WTC11 (cell line): Measurements from ENCODE around the gene CHST13. TPM values are rescaled to one million over a fixed set of nuclear protein-coding genes. Genes with fewer than 3 reads are reported as not detected.

Experiments
- ATAC-seq: fragments of 200-7000 bp; cut with Tn5 transposase; 2 replicates; pipeline ENCODE4 v1.10.0; 2021; ENCODE audit warnings: mild to moderate bottlenecking, moderate library complexity
- CTCF ChIA-PET: fragments of 300-600 bp; sonication (Branson Sonifier 250); formaldehyde crosslinking; loops from one replicate; lab custom pipeline; 2021; ENCODE audit warnings: antibody characterized with exemption; lab: Charles Lee
- POLR2A ChIA-PET: fragments of 350-600 bp; sonication (Branson Sonifier 250); formaldehyde crosslinking; loops from one replicate; lab custom pipeline; 2021; ENCODE audit warnings: antibody characterized with exemption; lab: Charles Lee
- DNase-seq: peaks from one replicate; pipeline ENCODE4 v3.0.0; 2021; ENCODE audit warnings: low spot score
- H3K27ac Mint-ChIP-seq: 2 replicates; pipeline ENCODE4 v1.8.0; 2021; ENCODE audit warnings: mixed read lengths
- H3K27me3 Mint-ChIP-seq: 2 replicates; pipeline ENCODE4 v1.8.0; 2021; ENCODE audit warnings: low read depth, mild to moderate bottlenecking, moderate library complexity, mixed read lengths
- H3K36me3 Mint-ChIP-seq: 2 replicates; pipeline ENCODE4 v1.8.0; 2021; ENCODE audit warnings: mixed read lengths
- H3K4me1 Mint-ChIP-seq: 2 replicates; pipeline ENCODE4 v1.8.0; 2022; ENCODE audit warnings: mixed read lengths
- H3K4me3 Mint-ChIP-seq: 2 replicates; pipeline ENCODE4 v1.8.0; 2021; ENCODE audit warnings: mild to moderate bottlenecking, moderate library complexity, mixed read lengths
- H3K9me3 Mint-ChIP-seq: 2 replicates; pipeline ENCODE4 v1.8.0; 2021; ENCODE audit warnings: mixed read lengths
- ARID4B ChIP-seq: sonication (generic); formaldehyde crosslinking; IDR thresholded peaks from 2 replicates; pipeline ENCODE4 v1.8.0; 2023; ENCODE audit warnings: missing genetic modification reagents, mild to moderate bottlenecking, borderline replicate concordance
- CREM ChIP-seq: sonication (generic); formaldehyde crosslinking; IDR thresholded peaks from 2 replicates; pipeline ENCODE4 v1.8.1; 2022; ENCODE audit warnings: mild to moderate bottlenecking, missing genetic modification reagents, moderate library complexity
- E2F4 ChIP-seq: sonication (generic); formaldehyde crosslinking; IDR thresholded peaks from 2 replicates; pipeline ENCODE4 v1.8.1; 2022; ENCODE audit warnings: low read depth, mild to moderate bottlenecking, moderate library complexity, missing genetic modification reagents, borderline replicate concordance
- FOXP4 ChIP-seq: sonication (generic); formaldehyde crosslinking; IDR thresholded peaks from 2 replicates; pipeline ENCODE4 v1.8.0; 2022; ENCODE audit warnings: mild to moderate bottlenecking, missing genetic modification reagents
- RORB ChIP-seq: fragments of 250-450 bp; sonication (Bioruptor Pico); IDR thresholded peaks from 2 replicates; pipeline ENCODE4 v1.9.0; 2021; ENCODE audit warnings: mild to moderate bottlenecking
- ZMAT4 ChIP-seq: fragments of 250-450 bp; sonication (Bioruptor Pico); IDR thresholded peaks from 2 replicates; pipeline ENCODE4 v1.9.0; 2021; ENCODE audit warnings: mild to moderate bottlenecking
- ZNF138 ChIP-seq: sonication (generic); formaldehyde crosslinking; conservative IDR thresholded peaks from 2 replicates; pipeline ENCODE4 v1.8.1; 2022; ENCODE audit warnings: mild to moderate bottlenecking, moderate library complexity, missing genetic modification reagents
- ZNF232 ChIP-seq: sonication (generic); formaldehyde crosslinking; IDR thresholded peaks from 2 replicates; pipeline ENCODE4 v1.8.0; 2022; ENCODE audit warnings: mild to moderate bottlenecking, missing genetic modification reagents
- ZNF263 ChIP-seq: sonication (generic); formaldehyde crosslinking; IDR thresholded peaks from 2 replicates; pipeline ENCODE4 v1.8.1; 2022; ENCODE audit warnings: low read depth, mild to moderate bottlenecking, moderate library complexity, missing genetic modification reagents
- ZNF281 ChIP-seq: sonication (generic); formaldehyde crosslinking; IDR thresholded peaks from 2 replicates; pipeline ENCODE4 v1.8.0; 2023; ENCODE audit warnings: mild to moderate bottlenecking, missing genetic modification reagents
- ZNF396 ChIP-seq: fragments of 250-450 bp; sonication (Bioruptor Pico); IDR thresholded peaks from 2 replicates; pipeline ENCODE4 v1.8.0; 2021; ENCODE audit warnings: mild to moderate bottlenecking, moderate library complexity, borderline replicate concordance
- ZNF423 ChIP-seq: fragments of 250-450 bp; sonication (Bioruptor Pico); IDR thresholded peaks from 2 replicates; pipeline ENCODE4 v2.1.2; 2022; ENCODE audit warnings: mild to moderate bottlenecking, moderate library complexity
- ZNF425 ChIP-seq: fragments of 250-450 bp; sonication (Bioruptor Pico); conservative IDR thresholded peaks from 2 replicates; pipeline ENCODE4 v1.9.0; 2021; ENCODE audit warnings: mild to moderate bottlenecking
- ZNF532 ChIP-seq: fragments of 250-450 bp; sonication (Bioruptor Pico); IDR thresholded peaks from 2 replicates; pipeline ENCODE4 v1.9.0; 2021; ENCODE audit warnings: mild to moderate bottlenecking, borderline replicate concordance
- total RNA-seq: library from RNA; stranded (reverse); gene quantifications from 3 replicates; pipeline ENCODE4 v1.2.3, GENCODE V29; 2021

The CHST13 gene
- total RNA-seq, 1 experiment from 2014 or later = 4.1 TPM

- TF ChIP-seq ZNF532 (CRISPR knock-in tag) = no peak
- no peak for TF ChIP-seq ZMAT4 (CRISPR knock-in tag)
- TF ChIP-seq ZNF263 (CRISPR knock-in tag) = no peak
- no peak for TF ChIP-seq ZNF396
- TF ChIP-seq ZNF232 (CRISPR knock-in tag) = no peak
- TF ChIP-seq ZNF138 (CRISPR knock-in tag) = no peak
- TF ChIP-seq ARID4B (CRISPR knock-in tag) = no peak
- TF ChIP-seq CREM (CRISPR knock-in tag) = no peak
- no peak for TF ChIP-seq FOXP4 (CRISPR knock-in tag)
- no peak for TF ChIP-seq ZNF423 (CRISPR knock-in tag)
- no peak for TF ChIP-seq E2F4
These were observed 7.0 kb upstream of the CHST13 start (continued) for GRCh38 chr3:126516936-126517290.

- no peak for ATAC-seq
- Mint-ChIP-seq H3K27me3 (peaks cover under 1% of the 10 kb centered on the region), H3K4me1 (peaks cover 3% of the 10 kb centered on the region), H3K36me3 (no peaks in the 10 kb centered on the region), H3K4me3 (no peak within 1 kb of the TSS), H3K9me3 (no peaks in the 10 kb centered on the region), H3K27ac (no peak within 1 kb of the TSS)
- TF ChIP-seq RORB (CRISPR knock-in tag) = no peak
- TF ChIP-seq ZNF281 = no peak
- no peak for TF ChIP-seq ZNF425 (CRISPR knock-in tag)
- POLR2A ChIA-PET = no interaction called here
- CTCF ChIA-PET = no interaction called here
- DNase-seq = no peak
These were observed 6.5 kb upstream of the CHST13 start, which contains the start of gene UROC1 for GRCh38 chr3:126517291-126517951. Gene UROC1 (minus strand): TSS chr3:126517773. CDS start chr3:126517719, 54 bp downstream.
